Calu3 (cell line): Measurements from ENCODE around the gene RHOBTB3. TPM values are rescaled to one million over a fixed set of nuclear protein-coding genes. Genes with fewer than 3 reads are reported as not detected.

ENCODE experiments used
- Bru-seq: library from RNA; stranded (reverse); fragments of 400-500 nt; gene quantifications from one replicate; lab custom pipeline; 2021; lab: Mats Ljungman, UMichigan
- BruChase-seq, 2 experiments: library from RNA; stranded (reverse); fragments of 400-500 nt; gene quantifications; one replicate each; lab custom pipeline; 2021; lab: Mats Ljungman, UMichigan
- BruUV-seq: library from RNA; stranded (reverse); fragments of 400-500 nt; replicated peaks from 2 replicates; lab custom pipeline; 2021; lab: Mats Ljungman, UMichigan
- CTCF ChIA-PET: fragments of 300-600 bp; sonication (Branson Sonifier 250); formaldehyde crosslinking; loops from one replicate; lab custom pipeline; 2022; ENCODE audit warnings: antibody characterized with exemption; lab: Charles Lee
- DNase-seq: peaks from one replicate; pipeline ENCODE4 v3.0.0; 2022
- H3K27ac Mint-ChIP-seq: one replicate; pipeline ENCODE4 v1.8.0; 2022; ENCODE audit warnings: mixed read lengths; ENCODE audit not compliant: unreplicated experiment
- H3K27me3 Mint-ChIP-seq: one replicate; pipeline ENCODE4 v1.8.0; 2022; ENCODE audit warnings: mixed read lengths; ENCODE audit not compliant: unreplicated experiment
- H3K36me3 Mint-ChIP-seq: one replicate; pipeline ENCODE4 v1.8.0; 2022; ENCODE audit warnings: mild to moderate bottlenecking, moderate library complexity, mixed read lengths; ENCODE audit not compliant: insufficient read depth, unreplicated experiment
- H3K4me1 Mint-ChIP-seq: one replicate; pipeline ENCODE4 v1.8.0; 2022; ENCODE audit warnings: mild to moderate bottlenecking, low read depth, mixed read lengths; ENCODE audit not compliant: unreplicated experiment
- H3K4me3 Mint-ChIP-seq: one replicate; pipeline ENCODE4 v1.8.0; 2022; ENCODE audit warnings: mild to moderate bottlenecking, low read depth, moderate library complexity, mixed read lengths; ENCODE audit not compliant: unreplicated experiment
- H3K9me3 Mint-ChIP-seq: one replicate; pipeline ENCODE4 v1.8.0; 2022; ENCODE audit warnings: low read depth, mixed read lengths; ENCODE audit not compliant: unreplicated experiment
- CTCF ChIP-seq: fragments of 200-600 bp; IDR thresholded peaks from one replicate; pipeline ENCODE4 v1.8.0; 2022; ENCODE audit warnings: antibody characterized with exemption; ENCODE audit not compliant: unreplicated experiment
- intact Hi-C: fragments of 100-400 bp; cut with micrococcal nuclease; formaldehyde crosslinking; loops from one replicate; pipeline ENCODE4 v1.10.0; 2022; ENCODE audit not compliant: unreplicated experiment
- long read RNA-seq: library from polyadenylated mRNA; stranded (forward); transcript quantifications from one replicate; pipeline ENCODE4 v2.0.0, GENCODE V29; 2022
- total RNA-seq: library from RNA; stranded (reverse); gene quantifications from 2 replicates; pipeline ENCODE4 v1.2.3, GENCODE V29; 2022

RHOBTB3 gene, protein sequence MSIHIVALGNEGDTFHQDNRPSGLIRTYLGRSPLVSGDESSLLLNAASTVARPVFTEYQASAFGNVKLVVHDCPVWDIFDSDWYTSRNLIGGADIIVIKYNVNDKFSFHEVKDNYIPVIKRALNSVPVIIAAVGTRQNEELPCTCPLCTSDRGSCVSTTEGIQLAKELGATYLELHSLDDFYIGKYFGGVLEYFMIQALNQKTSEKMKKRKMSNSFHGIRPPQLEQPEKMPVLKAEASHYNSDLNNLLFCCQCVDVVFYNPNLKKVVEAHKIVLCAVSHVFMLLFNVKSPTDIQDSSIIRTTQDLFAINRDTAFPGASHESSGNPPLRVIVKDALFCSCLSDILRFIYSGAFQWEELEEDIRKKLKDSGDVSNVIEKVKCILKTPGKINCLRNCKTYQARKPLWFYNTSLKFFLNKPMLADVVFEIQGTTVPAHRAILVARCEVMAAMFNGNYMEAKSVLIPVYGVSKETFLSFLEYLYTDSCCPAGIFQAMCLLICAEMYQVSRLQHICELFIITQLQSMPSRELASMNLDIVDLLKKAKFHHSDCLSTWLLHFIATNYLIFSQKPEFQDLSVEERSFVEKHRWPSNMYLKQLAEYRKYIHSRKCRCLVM
- total RNA-seq: 29.5 and 41.1 TPM in 2 replicates
- percentile 75 among the genes with signal in this experiment for Bru-seq, nascent RNA
- percentile 76 among the genes with signal in this experiment for BruChase-seq, experiment 1, labeled RNA remaining after a 6-hour chase
- percentile 77 among the genes with signal in this experiment for BruChase-seq, experiment 2, labeled RNA remaining after a 2-hour chase
- long read RNA-seq, full-length matches to known transcripts: 7 of 24 reads
- long read RNA-seq, partial matches to known transcripts: 5 of 24 reads
- long read RNA-seq, other reads (novel, unspliced or antisense): 12 of 24 reads

DNA sequence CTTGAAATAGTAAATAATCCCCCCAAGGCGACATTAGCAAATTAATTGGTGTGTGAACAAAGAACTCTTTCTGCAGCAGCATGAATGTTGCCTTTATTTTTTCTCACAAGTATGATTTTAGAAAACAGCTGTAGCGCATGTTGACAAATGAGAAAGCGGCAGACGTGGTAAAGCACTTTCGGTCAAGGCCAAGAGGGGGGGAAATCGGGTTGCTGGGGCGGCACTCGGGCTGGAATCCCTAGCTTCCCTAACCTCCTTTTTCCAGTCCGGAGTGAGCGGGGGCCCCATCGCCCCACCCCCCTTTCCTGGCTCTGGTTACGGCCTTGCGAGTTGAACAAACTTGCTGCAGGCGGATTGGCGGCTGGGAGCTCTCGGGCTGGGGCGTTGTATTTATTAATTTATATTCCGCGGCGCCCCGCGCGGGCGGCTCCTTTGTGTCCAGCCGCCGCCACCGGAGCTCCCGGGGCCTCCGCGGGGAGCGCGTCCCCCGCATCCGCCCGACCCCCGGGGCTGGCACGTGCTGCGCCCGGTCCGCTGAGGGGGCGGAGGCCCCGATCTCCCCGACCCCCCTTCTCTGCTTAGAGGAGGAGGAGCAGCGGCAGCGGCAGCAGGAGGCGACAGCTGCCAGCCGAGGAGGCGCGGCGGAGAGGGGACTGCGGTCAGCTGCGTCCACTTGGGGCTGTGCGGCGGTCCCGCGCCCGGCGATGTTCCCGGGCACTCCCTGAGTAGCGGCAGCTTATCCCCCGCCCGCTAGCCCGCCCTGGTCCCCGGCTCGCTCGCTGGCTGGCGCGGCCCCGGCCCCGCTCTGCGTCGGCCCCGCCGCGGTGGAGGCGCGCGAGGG is at the start of gene RHOBTB3:
Gene RHOBTB3 (plus strand): TSS at position 607 of the 841 bp plus-strand sequence. CDS start 347 bp downstream, outside the sequence.
- peak within 1 kb of the TSS; percentile 95 for H3K4me3 Mint-ChIP-seq
- H3K9me3 Mint-ChIP-seq: no peaks in the 10 kb centered on the region
- H3K27ac Mint-ChIP-seq: peak within 1 kb of the TSS; percentile 86
- DNase-seq: peak; percentile 85
- peaks cover 26% of the 10 kb centered on the region for H3K36me3 Mint-ChIP-seq
- intact Hi-C loops: loop anchor here (2.0 to 5.0 kb wide), 2 partner anchors 66 to 84 kb away; partner anchors contain the start of gene RFESD
- peaks cover 54% of the 10 kb centered on the region for H3K4me1 Mint-ChIP-seq
- no TSS peak for BruUV-seq
- H3K27me3 Mint-ChIP-seq: no peaks in the 10 kb centered on the region
- CTCF ChIA-PET: interaction anchor here (0.9 to 1.6 kb wide), 3 partner anchors 13 to 92 kb away, joined by 3 to 5 read pairs (median 3); no protein-coding TSS in a partner anchor
- TF ChIP-seq CTCF: no peak

DNA sequence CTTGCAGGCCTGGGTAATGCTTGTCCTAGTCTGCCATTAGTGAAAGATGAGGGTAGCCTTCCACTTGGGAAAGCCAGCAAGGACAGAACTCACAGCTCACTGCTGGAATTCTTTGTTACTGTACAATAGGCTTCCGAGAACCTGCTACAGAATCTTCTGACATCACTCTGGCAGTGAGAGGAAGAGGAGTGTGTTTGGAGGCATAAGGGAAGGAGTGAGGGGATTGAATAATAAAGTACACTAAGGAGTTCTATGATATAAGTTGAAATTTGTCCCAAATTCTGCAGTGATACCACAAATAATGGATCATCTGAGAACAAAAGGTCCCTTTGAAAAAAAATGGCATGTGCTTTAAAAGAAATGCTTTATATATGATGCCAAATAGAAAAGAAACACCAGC is 48.2 kb upstream of the RHOBTB3 start, which contains the start of gene SPATA9:
Gene SPATA9 (minus strand): TSS at position 101 of the 400 bp plus-strand sequence. CDS start 137 bp downstream, outside the sequence.
- CTCF ChIA-PET: no interaction called here
- no peak for TF ChIP-seq CTCF
- no peak for DNase-seq

GRCh38 chr5:95684361-95684760 is 46.8 kb upstream of the RHOBTB3 start:
- Mint-ChIP-seq H3K4me3 (no peak overlapping the region), H3K4me1 (no peaks in the 10 kb centered on the region), H3K27me3 (peaks cover 12% of the 10 kb centered on the region), H3K36me3 (no peaks in the 10 kb centered on the region), H3K9me3 (no peaks in the 10 kb centered on the region), H3K27ac (no peak overlapping the region)
- CTCF ChIA-PET: no interaction called here
- intact Hi-C loops: no loop called here
- no TSS peak for BruUV-seq
- no peak for DNase-seq
- no peak for TF ChIP-seq CTCF

More for the DNA sequence above, 48.2 kb upstream of the RHOBTB3 start, which contains the start of gene SPATA9:
- intact Hi-C loops: no loop called here
- peaks cover 12% of the 10 kb centered on the region for H3K27me3 Mint-ChIP-seq
- no TSS peak for BruUV-seq
- H3K4me1 Mint-ChIP-seq: no peaks in the 10 kb centered on the region
- H3K4me3 Mint-ChIP-seq: no peak within 1 kb of the TSS
- H3K36me3 Mint-ChIP-seq: no peaks in the 10 kb centered on the region
- no peaks in the 10 kb centered on the region for H3K9me3 Mint-ChIP-seq
- no peak within 1 kb of the TSS for H3K27ac Mint-ChIP-seq
